NCI-H1436 treated with DMSO at 0.1 percent for 48 hours (cell line): ENCODE results near the gene NXPE3.
"Not testable (repeated sequence)": the region's sequence is repeated elsewhere in the genome, so short reads cannot be mapped to it uniquely, and the experiment has no call there.

Experiments used
- DNase-seq: peaks from one replicate; lab custom pipeline; 2025; lab: John Stamatoyannopoulos, UW

The NXPE3 gene

GRCh38 chr3:101851850-101852714 lies 73.1 kb downstream of the NXPE3 start:
- no peak for DNase-seq

GRCh38 chr3:101852983-101853840 lies 74.2 kb downstream of the NXPE3 start:
- DNase-seq, result no peak

GRCh38 chr3:101853982-101854381 lies 75.0 kb downstream of the NXPE3 start:
- DNase-seq, result no peak

- DNase-seq, result no peak
Measured at GRCh38 chr3:101854608-101855304, 75.7 kb downstream of the NXPE3 start.

- DNase-seq, result no peak
Measured at GRCh38 chr3:101857301-101857741, 78.3 kb downstream of the NXPE3 start.

- no peak for DNase-seq
Measured at GRCh38 chr3:101858464-101859030, 79.5 kb downstream of the NXPE3 start.

- no peak for DNase-seq
Measured at GRCh38 chr3:101859882-101860448, 81.0 kb downstream of the NXPE3 start.

GRCh38 chr3:101861212-101861788 lies 82.3 kb downstream of the NXPE3 start:
- DNase-seq, result no peak

- no peak for DNase-seq
Measured at GRCh38 chr3:101861789-101862415, 82.9 kb downstream of the NXPE3 start.

- no peak for DNase-seq
Measured at GRCh38 chr3:101862416-101863165, 83.6 kb downstream of the NXPE3 start.

GRCh38 chr3:101864926-101865325 lies 85.9 kb downstream of the NXPE3 start:
- DNase-seq, result not testable (repeated sequence)

- no peak for DNase-seq
Measured at GRCh38 chr3:101865751-101866509, 86.9 kb downstream of the NXPE3 start.

- no peak for DNase-seq
Measured at GRCh38 chr3:101867511-101867910, 88.5 kb downstream of the NXPE3 start.

GRCh38 chr3:101867996-101868395 lies 89.0 kb downstream of the NXPE3 start:
- no peak for DNase-seq

GRCh38 chr3:101868534-101869464 lies 89.8 kb downstream of the NXPE3 start:
- no peak for DNase-seq

- DNase-seq, result no peak
Measured at GRCh38 chr3:101870138-101870537, 91.1 kb downstream of the NXPE3 start.

- no peak for DNase-seq
Measured at GRCh38 chr3:101873619-101874018, 94.6 kb downstream of the NXPE3 start.

GRCh38 chr3:101876142-101876541 lies 97.1 kb downstream of the NXPE3 start:
- no peak for DNase-seq
